HEK293 (cell line): ENCODE data around the gene IPO9.

Experiments used
- CTCF ChIP-seq: fragments of 450-650 bp; formaldehyde crosslinking; IDR thresholded peaks from 2 replicates; pipeline ENCODE4 v1.5.1; 2016; ENCODE audit warnings: missing biosample characterization, missing genetic modification characterization
- KLF16 ChIP-seq: fragments of 450-650 bp; formaldehyde crosslinking; IDR thresholded peaks from 2 replicates; pipeline ENCODE4 v1.5.1; 2017; ENCODE audit warnings: missing biosample characterization, missing genetic modification characterization
- PRDM10 ChIP-seq: fragments of 450-650 bp; formaldehyde crosslinking; IDR thresholded peaks from 2 replicates; pipeline ENCODE4 v1.5.1; 2016; ENCODE audit warnings: missing biosample characterization, missing genetic modification characterization
- REST ChIP-seq: fragments of 450-650 bp; formaldehyde crosslinking; IDR thresholded peaks from 2 replicates; pipeline ENCODE4 v1.5.1; 2016; ENCODE audit warnings: missing biosample characterization, missing genetic modification characterization
- YY2 ChIP-seq: fragments of 450-650 bp; formaldehyde crosslinking; IDR thresholded peaks from 2 replicates; pipeline ENCODE4 v1.5.1; 2016; ENCODE audit warnings: missing biosample characterization, missing genetic modification characterization

GRCh38 chr1:201930803-201931202 is 101.8 kb downstream of the IPO9 start:
- no peak for TF ChIP-seq CTCF (tag by site-specific recombination)
- no peak for TF ChIP-seq KLF16 (tag by site-specific recombination)
- no peak for TF ChIP-seq REST
- TF ChIP-seq YY2 (tag by site-specific recombination) = no peak
- no peak for TF ChIP-seq PRDM10 (tag by site-specific recombination)
